ENCODE results near the gene GDPD2.

GDPD2 gene

GRCh38 chrX:70476166-70476933, 53.2 kb downstream of the GDPD2 start:
- no peak for DNase-seq (ENCODE audit: low read depth in 2 of 2)

GRCh38 chrX:70476934-70477733, 54.0 kb downstream of the GDPD2 start:
- no peak for DNase-seq (ENCODE audit: low read depth in 2 of 2)

- no peak for DNase-seq (ENCODE audit: low read depth in 2 of 2)
Observed at GRCh38 chrX:70477734-70478075, 54.6 kb downstream of the GDPD2 start.

GRCh38 chrX:70478526-70479245, 55.6 kb downstream of the GDPD2 start:
- DNase-seq (ENCODE audit: low read depth in 2 of 2): no peak

DNA sequence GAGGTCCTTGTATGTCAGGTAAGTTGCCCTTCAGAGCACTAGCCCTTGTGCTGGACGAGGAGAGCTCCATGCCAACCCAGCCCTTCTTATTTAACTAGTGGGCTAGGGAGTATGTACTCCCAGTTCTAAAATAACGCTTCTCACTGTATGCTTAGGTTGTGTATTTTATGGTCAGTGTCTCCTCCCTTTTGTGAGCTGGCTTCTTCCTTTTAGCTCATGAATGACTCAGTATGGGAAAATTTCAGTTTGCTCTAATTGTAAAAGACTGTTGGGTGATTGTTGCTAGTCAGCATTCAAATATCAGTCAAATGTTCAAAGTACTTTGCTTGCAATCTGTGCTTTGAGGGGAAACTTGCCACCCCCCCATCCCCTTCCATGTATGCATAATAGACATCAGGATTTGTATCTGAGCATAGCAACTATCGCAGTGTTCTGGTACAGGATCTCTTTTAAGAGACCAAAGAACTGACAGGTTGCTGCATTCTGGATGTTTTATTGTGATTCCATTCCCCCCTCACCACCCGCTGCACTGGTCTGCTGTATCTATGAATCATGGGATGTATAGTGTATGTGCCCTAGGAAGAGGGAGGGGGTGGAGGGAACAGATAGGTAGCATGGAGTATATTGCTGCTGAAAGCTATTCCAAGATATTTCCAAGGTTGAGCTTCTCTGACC, 56.3 kb downstream of the GDPD2 start:
- DNase-seq (ENCODE audit: low read depth in 2 of 2): no peak

DNA sequence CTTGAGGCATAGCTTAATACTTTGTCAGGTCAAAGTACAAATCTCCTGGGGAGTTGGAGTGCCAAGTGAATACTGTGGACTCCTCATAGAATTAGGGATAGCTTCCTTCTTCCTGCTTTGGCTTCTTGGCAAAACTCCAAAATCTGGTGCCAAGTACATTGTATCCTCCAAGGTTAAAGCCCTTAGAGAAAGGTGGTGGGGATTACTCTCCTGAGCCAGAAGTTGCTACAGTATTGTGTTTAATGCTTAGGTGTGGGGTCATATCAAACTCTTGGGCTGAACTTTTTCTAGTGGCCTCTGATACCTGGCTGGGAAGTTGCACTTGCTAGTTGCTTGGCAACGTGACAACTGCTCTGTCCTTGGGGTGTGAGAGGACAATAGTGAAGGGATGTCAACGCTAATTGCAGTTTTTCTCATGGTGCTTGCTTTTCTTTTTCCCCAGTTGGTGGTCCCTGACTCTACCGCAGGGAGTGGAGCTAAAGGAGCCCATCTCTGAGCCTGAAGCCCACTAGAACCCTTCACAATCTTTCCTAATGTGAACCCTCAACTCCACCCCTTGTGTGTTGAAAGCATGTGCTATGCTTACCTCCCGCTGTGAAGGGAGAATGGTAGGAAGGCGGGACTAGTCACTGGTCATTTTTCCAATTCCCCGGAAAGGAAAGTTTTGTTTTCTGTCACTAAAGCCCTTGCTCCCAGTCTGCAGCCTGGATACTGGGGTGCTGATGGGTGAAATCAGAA, 57.0 kb downstream of the GDPD2 start:
- no peak for DNase-seq (ENCODE audit: low read depth in 2 of 2)

GRCh38 chrX:70480660-70481018, 57.5 kb downstream of the GDPD2 start:
- DNase-seq (ENCODE audit: low read depth in 2 of 2): no peak

DNA sequence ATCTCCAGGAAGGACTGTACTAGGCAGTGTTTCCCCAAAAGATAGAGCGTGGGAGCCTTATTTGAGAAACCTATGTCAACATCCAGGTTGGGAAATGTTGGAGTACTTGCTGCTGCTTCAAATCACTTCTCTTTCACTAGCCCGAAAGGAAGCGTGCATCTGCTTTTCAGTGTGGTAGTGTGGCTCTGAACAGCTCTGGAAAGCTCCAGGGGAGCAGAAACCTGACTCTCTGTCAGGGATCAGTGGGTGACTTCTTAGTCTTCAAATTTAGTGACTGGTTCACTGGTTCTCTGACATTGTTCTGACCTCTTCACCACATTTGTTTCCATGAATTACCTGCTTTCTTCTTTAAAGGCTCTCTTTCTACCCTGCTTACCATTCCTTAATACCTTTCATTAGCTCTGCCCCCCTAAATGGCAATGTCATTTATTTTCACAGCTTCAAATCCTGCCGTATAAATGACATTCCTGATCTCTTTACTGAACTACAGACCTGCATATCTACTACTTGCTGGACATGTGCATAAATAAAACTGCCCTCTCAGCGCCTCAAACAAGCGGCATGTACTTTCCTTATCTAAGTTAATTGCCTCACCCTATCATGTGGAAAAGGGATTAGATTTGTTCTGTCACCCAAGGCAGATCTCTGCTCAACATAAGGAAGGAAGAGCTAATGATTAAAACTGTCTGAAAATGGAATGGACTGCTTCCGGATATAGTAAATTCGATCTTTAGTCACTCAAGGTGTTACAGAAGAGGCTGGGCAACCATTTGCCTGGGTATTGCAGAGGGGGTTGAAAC, 58.6 kb downstream of the GDPD2 start:
- DNase-seq (ENCODE audit: low read depth in 2 of 2): no peak

DNA sequence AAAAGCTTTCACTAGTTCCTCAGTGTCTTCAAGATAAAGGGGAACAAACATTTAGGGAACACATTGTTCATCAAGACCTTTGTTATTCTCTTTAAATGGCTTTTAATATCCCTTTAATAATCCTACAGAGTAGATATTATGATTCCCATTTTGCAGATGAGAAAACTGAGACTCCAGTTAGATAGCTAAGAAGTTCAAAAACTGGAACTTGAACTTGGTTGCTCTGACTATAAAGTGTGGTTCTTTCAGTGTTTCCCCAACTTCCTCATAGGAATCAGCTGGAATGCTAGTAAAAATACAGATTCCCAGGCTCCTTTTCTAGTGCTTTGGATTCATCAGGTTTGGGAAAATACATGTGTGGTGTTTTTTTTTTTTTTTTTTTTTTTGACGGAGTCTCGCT, 59.2 kb downstream of the GDPD2 start:
- DNase-seq (ENCODE audit: low read depth in 2 of 2): no peak
